Measurements from ENCODE around the gene BAZ1B.

DNA sequence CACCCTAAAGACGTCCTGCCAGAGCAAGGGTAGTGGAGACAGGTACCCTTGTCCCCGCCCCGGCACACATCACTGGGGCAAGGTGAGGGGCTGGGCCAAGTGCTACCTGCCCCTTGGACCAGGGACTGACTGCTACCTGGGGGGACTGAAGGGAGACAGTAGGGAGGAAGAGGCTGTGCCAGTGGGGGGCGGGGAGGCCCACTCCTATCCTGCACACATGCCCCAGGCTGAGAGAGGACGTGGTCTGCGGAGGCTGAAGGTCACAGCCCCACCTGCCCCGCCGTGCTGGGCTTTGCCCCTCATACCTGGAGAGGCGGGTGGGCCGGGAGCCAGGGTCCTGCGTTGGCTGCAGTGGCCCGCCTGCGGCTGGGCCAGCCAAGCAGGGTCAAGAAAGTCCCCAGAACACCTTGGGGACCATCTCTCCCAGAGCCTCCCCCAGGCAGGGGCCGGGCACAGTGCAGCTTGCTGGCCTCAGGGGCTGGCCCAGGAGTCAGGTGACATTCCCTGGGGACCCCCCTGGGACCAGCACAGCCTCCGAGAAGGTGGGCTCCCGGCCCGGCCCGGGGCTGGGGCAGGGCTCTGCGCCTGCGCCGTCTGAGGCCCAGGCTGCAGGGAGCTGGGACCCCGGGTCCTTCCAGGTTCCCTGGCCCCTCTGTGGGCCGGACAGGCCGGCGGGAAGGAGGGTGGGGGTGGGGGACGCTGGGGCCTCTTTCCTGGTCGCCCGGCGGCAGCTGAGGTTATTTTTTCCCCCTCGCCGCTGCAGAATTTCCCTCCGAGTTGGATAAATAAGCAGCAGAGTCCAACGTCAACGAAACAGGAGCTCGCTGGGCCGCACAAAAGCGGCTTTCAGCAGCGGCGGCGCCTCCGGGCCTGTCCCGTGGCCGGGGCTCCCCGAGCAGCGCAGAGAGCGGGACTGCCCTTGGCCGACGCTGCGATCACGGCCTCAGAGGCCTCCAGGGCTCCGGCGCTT is 98.3 kb downstream of the BAZ1B start:
- TF ChIP-seq, protein P1, sequence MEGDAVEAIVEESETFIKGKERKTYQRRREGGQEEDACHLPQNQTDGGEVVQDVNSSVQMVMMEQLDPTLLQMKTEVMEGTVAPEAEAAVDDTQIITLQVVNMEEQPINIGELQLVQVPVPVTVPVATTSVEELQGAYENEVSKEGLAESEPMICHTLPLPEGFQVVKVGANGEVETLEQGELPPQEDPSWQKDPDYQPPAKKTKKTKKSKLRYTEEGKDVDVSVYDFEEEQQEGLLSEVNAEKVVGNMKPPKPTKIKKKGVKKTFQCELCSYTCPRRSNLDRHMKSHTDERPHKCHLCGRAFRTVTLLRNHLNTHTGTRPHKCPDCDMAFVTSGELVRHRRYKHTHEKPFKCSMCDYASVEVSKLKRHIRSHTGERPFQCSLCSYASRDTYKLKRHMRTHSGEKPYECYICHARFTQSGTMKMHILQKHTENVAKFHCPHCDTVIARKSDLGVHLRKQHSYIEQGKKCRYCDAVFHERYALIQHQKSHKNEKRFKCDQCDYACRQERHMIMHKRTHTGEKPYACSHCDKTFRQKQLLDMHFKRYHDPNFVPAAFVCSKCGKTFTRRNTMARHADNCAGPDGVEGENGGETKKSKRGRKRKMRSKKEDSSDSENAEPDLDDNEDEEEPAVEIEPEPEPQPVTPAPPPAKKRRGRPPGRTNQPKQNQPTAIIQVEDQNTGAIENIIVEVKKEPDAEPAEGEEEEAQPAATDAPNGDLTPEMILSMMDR (IDR thresholded peaks at IDR 0.05 in 4 of 5, conservative IDR thresholded peaks at IDR 0.05 in 1 of 5) = no peak
- TF ChIP-seq POLR2A (IDR thresholded peaks at IDR 0.05) = no peak
